Sigmoid colon (tissue), 4 donors: Measurements from ENCODE around the gene CPZ.

Experiments
- CTCF ChIP-seq, 4 experiments: fragments of 450-650 bp in 3 of 4; fragments of 200-600 bp in 1 of 4; IDR thresholded peaks; one replicate each; pipeline ENCODE4 v1.5.1; 2016 to 2019; ENCODE audit warnings: antibody characterized with exemption in 4 of 4, mild to moderate bottlenecking in 3 of 4, moderate library complexity in 2 of 4
- EP300 ChIP-seq, 4 donors: sonication (generic); formaldehyde crosslinking; IDR thresholded peaks; one replicate each; pipeline ENCODE4 v1.6.1; 2017; ENCODE audit warnings: antibody characterized with exemption in 4 of 4

GRCh38 chr4:8568068-8568668 lies 24.4 kb upstream of the CPZ start:
- no peak for TF ChIP-seq EP300 (IDR thresholded peaks at IDR 0.05)
- TF ChIP-seq CTCF (IDR thresholded peaks at IDR 0.05): no peak
